GM18873 (cell line): ENCODE measurements around the gene DDX1.
A peak's percentile ranks its signal among the peaks of the same experiment; 100 is the strongest.

ENCODE experiments used
- ATAC-seq: cut with Tn5 transposase; IDR thresholded peaks from one replicate; pipeline ENCODE4 v1.9.1; 2021; ENCODE audit warnings: mild to moderate bottlenecking, moderate library complexity, moderate number of reproducible peaks; ENCODE audit not compliant: unreplicated experiment, low FRiP score

DDX1 gene

GRCh38 chr2:15626126-15626525 is 34.5 kb downstream of the DDX1 start:
- no peak for ATAC-seq

- no peak for ATAC-seq
Observed at GRCh38 chr2:15626967-15627366, 35.3 kb downstream of the DDX1 start.

- no peak for ATAC-seq
Observed at GRCh38 chr2:15627817-15628684, 36.4 kb downstream of the DDX1 start.

DNA sequence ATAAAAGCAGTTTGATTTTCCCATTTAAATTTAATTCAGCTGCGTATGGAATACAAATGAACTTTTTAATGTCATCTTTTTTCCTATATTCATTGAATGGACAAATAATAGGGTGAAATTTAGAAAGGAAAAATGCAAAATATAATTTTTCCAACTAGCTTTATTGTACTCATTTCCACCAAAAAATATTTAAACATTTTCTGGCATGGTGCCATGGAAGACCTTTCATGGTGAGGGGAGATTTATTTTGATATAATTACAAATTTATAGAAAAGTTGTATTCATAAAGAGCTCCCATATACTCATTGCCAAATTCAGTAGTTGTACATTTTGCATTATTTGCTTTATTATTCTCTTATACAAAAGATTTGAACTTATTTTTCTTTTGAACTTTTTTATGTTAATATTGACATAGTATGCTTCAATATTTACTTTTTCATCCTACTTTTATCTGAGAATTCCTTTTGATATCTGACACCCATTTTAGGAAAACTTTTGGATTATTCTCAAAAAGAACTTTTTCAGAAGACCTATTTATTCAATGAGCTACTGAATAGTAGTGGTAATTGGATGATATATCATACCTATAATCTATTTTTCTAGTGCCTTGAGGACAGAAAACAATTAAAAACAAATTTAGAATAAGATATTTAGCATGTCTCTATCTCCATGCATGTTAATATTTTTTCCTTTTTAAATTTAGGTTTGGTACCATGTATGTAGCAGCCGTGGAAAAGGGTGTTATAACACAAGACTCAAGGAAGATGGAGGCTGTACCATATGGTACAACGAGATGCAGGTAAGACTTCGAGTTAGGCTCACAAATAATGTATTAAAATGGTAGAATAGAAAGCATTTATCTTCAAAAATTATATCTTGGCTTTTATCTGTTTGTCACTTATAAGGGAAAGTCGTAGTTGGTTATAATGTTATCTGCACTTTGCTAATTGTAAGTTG is 37.5 kb downstream of the DDX1 start:
- ATAC-seq: no peak

GRCh38 chr2:15630121-15630977 is 38.7 kb downstream of the DDX1 start:
- no peak for ATAC-seq

- ATAC-seq: no peak
Observed at GRCh38 chr2:15630978-15631719, 39.5 kb downstream of the DDX1 start.

GRCh38 chr2:15631883-15632282 is 40.2 kb downstream of the DDX1 start:
- no peak for ATAC-seq

GRCh38 chr2:15633043-15633970 is 41.6 kb downstream of the DDX1 start:
- ATAC-seq: no peak

GRCh38 chr2:15633971-15634346 is 42.3 kb downstream of the DDX1 start:
- no peak for ATAC-seq

DNA sequence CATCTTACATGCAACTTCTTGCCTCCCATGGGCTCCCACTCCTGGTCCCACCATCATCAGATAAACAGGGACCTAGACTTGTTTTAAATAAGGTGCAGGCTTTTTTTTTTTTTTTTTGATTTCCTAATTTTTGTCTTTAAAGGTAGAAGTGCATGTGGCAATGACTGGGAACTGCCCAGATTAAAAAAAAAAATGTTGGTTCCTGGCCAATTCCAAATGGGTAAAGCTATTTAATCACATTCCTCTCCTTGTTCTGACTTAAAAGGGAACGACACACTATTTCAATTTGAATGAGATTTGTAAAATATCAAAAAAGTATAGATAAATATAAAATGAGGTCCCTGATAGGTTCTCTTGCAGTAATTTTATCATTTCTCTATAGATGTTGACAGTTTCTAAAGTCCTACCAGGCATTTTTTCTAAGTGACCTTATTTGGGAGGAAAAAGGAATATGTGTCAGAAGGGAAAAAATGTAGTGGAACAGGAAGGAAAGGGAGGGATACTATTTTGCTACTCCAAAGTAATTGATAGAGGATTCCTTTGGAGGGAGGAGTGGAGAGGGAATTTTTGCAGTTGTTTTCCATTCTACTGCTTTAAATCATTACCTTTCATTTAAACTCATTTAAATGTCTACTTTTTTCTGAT is 43.3 kb downstream of the DDX1 start:
- no peak for ATAC-seq

DNA sequence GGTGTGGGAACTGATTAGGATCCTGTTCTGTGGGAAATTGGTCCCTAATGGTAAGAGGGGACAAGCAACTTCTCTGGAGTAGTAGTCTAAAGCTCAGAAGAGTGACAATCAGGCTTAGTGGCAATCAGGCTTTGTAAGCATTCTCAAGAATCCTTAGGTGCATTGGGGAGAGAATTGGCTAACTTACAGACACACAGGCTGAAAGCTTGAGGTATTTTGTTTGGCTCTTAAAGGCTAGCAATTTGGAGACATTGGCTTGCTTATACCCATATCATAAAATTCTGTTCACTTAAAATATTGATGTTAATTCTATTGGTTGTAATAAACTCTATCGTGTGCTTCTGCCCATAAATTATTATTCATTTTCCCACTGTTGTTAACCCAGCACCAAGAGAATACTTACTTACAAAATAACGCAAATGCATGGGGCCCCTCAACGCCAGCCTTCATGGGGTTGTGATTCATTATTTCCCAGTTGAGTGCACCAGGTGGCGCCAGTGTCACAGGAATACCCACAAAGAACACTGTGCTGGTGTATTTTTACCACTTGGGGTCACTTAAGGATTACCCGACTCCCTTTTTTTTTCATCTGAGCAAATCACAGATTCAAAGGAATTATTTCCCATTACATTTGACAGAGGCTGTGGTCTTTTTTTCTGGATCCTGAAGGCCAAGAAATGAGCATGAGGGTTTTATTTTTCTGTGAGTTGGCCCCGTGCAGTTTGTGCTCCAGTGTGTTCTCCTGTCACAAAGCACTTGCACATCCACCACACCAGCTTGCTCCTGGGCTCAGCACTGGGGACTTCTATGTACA is 45.5 kb downstream of the DDX1 start:
- peak; percentile 78 for ATAC-seq

- no peak for ATAC-seq
Observed at GRCh38 chr2:15638720-15639119, 47.1 kb downstream of the DDX1 start.

DNA sequence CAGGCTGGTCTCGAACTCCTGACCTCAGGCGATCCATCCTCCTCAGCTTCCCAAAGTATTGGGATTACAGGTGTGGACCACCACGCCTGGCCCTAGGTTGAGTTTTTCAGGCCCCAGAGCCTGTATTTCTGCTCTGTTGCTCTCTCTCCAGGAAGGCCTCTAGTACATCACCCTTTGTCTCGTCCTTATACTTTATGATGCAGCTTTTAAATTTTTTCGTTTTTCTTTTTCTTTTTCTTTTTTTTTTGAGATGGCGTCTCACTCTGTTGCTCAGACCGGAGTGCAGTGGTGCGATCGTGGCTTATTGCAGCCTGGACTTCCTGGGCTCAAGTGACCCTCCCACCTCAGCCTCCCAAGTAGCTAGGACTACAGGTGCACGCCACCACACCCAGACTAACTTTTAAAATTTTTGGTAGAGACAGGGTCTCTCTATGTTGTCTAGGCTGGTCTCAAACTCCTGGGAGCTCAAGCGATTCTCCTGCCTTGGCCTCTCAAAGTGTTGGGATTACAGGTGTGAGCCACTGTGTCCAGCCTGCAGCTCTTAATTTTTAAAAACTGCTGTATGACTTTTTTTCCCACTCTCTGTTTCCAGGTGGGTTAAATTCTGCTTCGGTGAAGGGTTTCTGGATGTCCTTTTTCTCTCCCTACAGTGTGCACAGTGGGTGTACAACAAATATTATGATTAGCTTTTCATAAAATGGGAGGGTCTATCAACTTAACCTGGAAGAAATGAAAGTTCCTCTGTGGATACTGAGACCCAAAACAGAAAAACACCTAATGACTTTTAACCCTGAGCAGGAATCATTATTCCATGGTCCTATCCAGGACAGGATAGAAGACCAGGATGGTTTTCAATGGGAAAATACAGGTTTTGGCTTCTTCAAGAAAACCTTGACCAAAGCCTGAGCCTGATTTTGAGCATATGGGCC is 47.9 kb downstream of the DDX1 start:
- ATAC-seq: no peak

GRCh38 chr2:15640261-15640711 is 48.6 kb downstream of the DDX1 start:
- ATAC-seq: no peak

GRCh38 chr2:15640784-15641183 is 49.1 kb downstream of the DDX1 start:
- ATAC-seq: no peak

GRCh38 chr2:15641530-15641982 is 49.9 kb downstream of the DDX1 start:
- ATAC-seq: no peak
